Measurements from ENCODE around the gene GLYATL2. TPM values are rescaled to one million over a fixed set of nuclear protein-coding genes. Genes with fewer than 3 reads are reported as not detected.

The GLYATL2 gene
- total and polyA plus RNA-seq, 10 of the 15 experiments (the other 5 are each of a cell fraction or from before 2014, with no cell fraction given): 0.13 to 0.97 (median 0.49) TPM

DNA sequence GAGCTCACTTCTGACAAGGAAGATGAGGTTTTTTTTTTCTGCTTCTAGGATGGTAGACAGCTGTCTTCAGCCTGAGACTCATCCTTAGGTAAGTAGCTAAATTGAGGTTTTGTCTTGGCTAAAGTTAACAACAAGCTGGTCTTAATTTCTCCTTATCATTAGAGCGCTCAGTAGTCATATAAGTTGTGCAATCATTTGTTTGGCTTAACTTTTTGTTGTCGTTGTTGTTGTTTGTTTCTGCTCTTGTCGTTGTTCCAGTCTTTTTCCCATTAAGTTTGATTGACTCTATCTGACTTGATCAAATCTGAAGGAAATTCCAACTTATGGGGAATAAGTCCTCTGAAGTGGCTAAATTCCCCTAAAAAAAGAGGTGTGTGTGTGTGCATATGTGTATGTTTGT, 33.0 kb downstream of the GLYATL2 start (continued):
- TF ChIP-seq, protein P1, sequence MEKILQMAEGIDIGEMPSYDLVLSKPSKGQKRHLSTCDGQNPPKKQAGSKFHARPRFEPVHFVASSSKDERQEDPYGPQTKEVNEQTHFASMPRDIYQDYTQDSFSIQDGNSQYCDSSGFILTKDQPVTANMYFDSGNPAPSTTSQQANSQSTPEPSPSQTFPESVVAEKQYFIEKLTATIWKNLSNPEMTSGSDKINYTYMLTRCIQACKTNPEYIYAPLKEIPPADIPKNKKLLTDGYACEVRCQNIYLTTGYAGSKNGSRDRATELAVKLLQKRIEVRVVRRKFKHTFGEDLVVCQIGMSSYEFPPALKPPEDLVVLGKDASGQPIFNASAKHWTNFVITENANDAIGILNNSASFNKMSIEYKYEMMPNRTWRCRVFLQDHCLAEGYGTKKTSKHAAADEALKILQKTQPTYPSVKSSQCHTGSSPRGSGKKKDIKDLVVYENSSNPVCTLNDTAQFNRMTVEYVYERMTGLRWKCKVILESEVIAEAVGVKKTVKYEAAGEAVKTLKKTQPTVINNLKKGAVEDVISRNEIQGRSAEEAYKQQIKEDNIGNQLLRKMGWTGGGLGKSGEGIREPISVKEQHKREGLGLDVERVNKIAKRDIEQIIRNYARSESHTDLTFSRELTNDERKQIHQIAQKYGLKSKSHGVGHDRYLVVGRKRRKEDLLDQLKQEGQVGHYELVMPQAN (conservative IDR thresholded peaks at IDR 0.05): no peak
- no peak for TF ChIP-seq POLR2A (IDR thresholded peaks at IDR 0.05; ENCODE audit: low read depth, low read length)

DNA sequence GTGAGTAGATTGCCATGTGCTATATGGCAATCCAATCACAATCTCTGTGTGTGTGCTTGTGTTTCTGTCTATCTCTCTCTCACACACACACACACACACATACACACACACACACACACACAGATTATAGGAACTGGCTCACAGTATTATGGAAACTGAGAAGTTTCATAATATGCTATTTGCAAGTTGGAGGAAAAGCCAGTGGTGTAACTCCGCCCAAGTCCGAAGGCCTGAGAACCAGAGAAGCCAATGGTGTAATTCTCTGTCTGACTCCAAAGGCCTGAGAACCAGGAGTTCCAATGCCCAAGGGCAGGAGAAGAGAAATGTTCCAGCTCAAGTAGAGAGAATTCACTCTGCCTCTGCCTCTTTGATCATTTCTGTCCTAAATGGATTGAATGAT, 37.2 kb downstream of the GLYATL2 start:
- intact Hi-C loops (cut with micrococcal nuclease; ENCODE audit: unreplicated experiment): no loop called here
- 51% methylated on average over 2 of the region's 2 CpGs for WGBS (ENCODE audit: insufficient coverage, insufficient replicate concordance, low lambda C conversion rate, missing lambda C conversion rate)
- Histone ChIP-seq H3K36me3 (ENCODE audit: control insufficient read depth in 2 of 2, insufficient read depth in 2 of 2, low read length in 1 of 2) (no peaks in the 10 kb centered on the region), H3K9me3 (replicated peaks; ENCODE audit: control insufficient read depth, insufficient read depth, low read length) (no peaks in the 10 kb centered on the region), H3K4me1 (ENCODE audit: control insufficient read depth, insufficient read depth, low read length) (no peaks in the 10 kb centered on the region), H4K20me1 (ENCODE audit: control insufficient read depth, insufficient read depth) (no peaks in the 10 kb centered on the region), H3K4me2 (ENCODE audit: control insufficient read depth, insufficient read depth) (no peak overlapping the region), H3K4me3 (no peak overlapping the region), H3K27me3 (replicated peaks in 1 of 2; ENCODE audit: control insufficient read depth in 2 of 2, insufficient read depth in 2 of 2, low read length in 1 of 2) (no peaks in the 10 kb centered on the region), H3K9ac (ENCODE audit: control insufficient read depth, insufficient read depth, low read length) (no peak overlapping the region), H3K79me2 (ENCODE audit: control insufficient read depth, insufficient read depth, low read length) (no peaks in the 10 kb centered on the region), H3K27ac (ENCODE audit: control insufficient read depth, insufficient read depth) (no peak overlapping the region), H2AFZ (ENCODE audit: control insufficient read depth, low read depth, low read length) (no peak overlapping the region)
- ChIA-PET RAD21 (ENCODE audit: unreplicated experiment) (no interaction called here), POLR2A (no interaction called here), SMC1A (ENCODE audit: uncharacterized antibody, unreplicated experiment) (interaction anchor here (0.7 kb wide), 1 partner anchor 12 kb away, joined by 3 read pairs; no protein-coding TSS in a partner anchor), CTCF (no interaction called here)
- DNase-seq (ENCODE audit: low read depth, low spot score): no peak
- no peak for ATAC-seq
- no peak for FAIRE-seq
- no TSS peak for BruUV-seq (replicated peaks)
- in situ Hi-C loops (cut with MboI): no loop called here
- TF ChIP-seq POU2F2 (IDR thresholded peaks at IDR 0.05; ENCODE audit: borderline replicate concordance, low read depth, low read length): no peak
- TF ChIP-seq, protein P2, sequence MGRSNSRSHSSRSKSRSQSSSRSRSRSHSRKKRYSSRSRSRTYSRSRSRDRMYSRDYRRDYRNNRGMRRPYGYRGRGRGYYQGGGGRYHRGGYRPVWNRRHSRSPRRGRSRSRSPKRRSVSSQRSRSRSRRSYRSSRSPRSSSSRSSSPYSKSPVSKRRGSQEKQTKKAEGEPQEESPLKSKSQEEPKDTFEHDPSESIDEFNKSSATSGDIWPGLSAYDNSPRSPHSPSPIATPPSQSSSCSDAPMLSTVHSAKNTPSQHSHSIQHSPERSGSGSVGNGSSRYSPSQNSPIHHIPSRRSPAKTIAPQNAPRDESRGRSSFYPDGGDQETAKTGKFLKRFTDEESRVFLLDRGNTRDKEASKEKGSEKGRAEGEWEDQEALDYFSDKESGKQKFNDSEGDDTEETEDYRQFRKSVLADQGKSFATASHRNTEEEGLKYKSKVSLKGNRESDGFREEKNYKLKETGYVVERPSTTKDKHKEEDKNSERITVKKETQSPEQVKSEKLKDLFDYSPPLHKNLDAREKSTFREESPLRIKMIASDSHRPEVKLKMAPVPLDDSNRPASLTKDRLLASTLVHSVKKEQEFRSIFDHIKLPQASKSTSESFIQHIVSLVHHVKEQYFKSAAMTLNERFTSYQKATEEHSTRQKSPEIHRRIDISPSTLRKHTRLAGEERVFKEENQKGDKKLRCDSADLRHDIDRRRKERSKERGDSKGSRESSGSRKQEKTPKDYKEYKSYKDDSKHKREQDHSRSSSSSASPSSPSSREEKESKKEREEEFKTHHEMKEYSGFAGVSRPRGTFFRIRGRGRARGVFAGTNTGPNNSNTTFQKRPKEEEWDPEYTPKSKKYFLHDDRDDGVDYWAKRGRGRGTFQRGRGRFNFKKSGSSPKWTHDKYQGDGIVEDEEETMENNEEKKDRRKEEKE (IDR thresholded peaks at IDR 0.05): no peak
- TF ChIP-seq RAD21 (IDR thresholded peaks at IDR 0.05; ENCODE audit: insufficient read depth, low read depth, low read length): no peak
- no peak for TF ChIP-seq NFIC (IDR thresholded peaks at IDR 0.05; ENCODE audit: low read depth, low read length)
- TF ChIP-seq CHD2 (IDR thresholded peaks at IDR 0.05; ENCODE audit: borderline replicate concordance, low read depth, low read length): no peak
- TF ChIP-seq ZNF384 (IDR thresholded peaks at IDR 0.05; ENCODE audit: borderline replicate concordance, low read depth, low read length): no peak
- no peak for TF ChIP-seq SIN3A (IDR thresholded peaks at IDR 0.05; ENCODE audit: low read depth, low read length)
- TF ChIP-seq, protein P3, sequence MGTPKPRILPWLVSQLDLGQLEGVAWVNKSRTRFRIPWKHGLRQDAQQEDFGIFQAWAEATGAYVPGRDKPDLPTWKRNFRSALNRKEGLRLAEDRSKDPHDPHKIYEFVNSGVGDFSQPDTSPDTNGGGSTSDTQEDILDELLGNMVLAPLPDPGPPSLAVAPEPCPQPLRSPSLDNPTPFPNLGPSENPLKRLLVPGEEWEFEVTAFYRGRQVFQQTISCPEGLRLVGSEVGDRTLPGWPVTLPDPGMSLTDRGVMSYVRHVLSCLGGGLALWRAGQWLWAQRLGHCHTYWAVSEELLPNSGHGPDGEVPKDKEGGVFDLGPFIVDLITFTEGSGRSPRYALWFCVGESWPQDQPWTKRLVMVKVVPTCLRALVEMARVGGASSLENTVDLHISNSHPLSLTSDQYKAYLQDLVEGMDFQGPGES (IDR thresholded peaks at IDR 0.05): no peak
- no peak for TF ChIP-seq ZNF274 (IDR thresholded peaks at IDR 0.05; ENCODE audit: insufficient read depth, insufficient read length)

Measured in GM12878 (cell line).